KOPT-K1 (cell line): Measurements from ENCODE around the gene KRT37.

Source experiments
- H3K27ac ChIP-seq: fragments of 200-600 bp; sonication (generic); 2 replicates; pipeline ENCODE4 v1.5.1; 2016; ENCODE audit warnings: antibody characterized with exemption, mild to moderate bottlenecking, low read depth, low read length; ENCODE audit not compliant: poor library complexity, severe bottlenecking
- H3K36me3 ChIP-seq: fragments of 200-600 bp; sonication (generic); 2 replicates; pipeline ENCODE4 v1.5.1; 2017; ENCODE audit warnings: antibody characterized with exemption, mild to moderate bottlenecking, low read length, moderate library complexity; ENCODE audit not compliant: insufficient read depth
- H3K9me3 ChIP-seq: fragments of 200-600 bp; sonication (generic); 2 replicates; pipeline ENCODE4 v1.5.1; 2017; ENCODE audit warnings: antibody characterized with exemption, low read length, mild to moderate bottlenecking; ENCODE audit not compliant: insufficient read depth, poor library complexity, severe bottlenecking

Gene KRT37

GRCh38 chr17:41421116-41421515 is 3.3 kb downstream of the KRT37 start:
- no peaks in the 10 kb centered on the region for H3K36me3 ChIP-seq
- H3K9me3 ChIP-seq, result no peaks in the 10 kb centered on the region
- no peak overlapping the region for H3K27ac ChIP-seq

- Histone ChIP-seq H3K9me3 (no peaks in the 10 kb centered on the region), H3K36me3 (no peaks in the 10 kb centered on the region), H3K27ac (no peak overlapping the region)
Observed at GRCh38 chr17:41420134-41420533, 4.3 kb downstream of the KRT37 start.

GRCh38 chr17:41419716-41420115 is 4.7 kb downstream of the KRT37 start:
- Histone ChIP-seq H3K36me3 (no peaks in the 10 kb centered on the region), H3K27ac (no peak overlapping the region), H3K9me3 (no peaks in the 10 kb centered on the region)

GRCh38 chr17:41418116-41418860 is 6.1 kb downstream of the KRT37 start:
- no peak overlapping the region for H3K27ac ChIP-seq
- no peaks in the 10 kb centered on the region for H3K9me3 ChIP-seq
- H3K36me3 ChIP-seq, result no peaks in the 10 kb centered on the region

GRCh38 chr17:41417576-41418015 is 6.8 kb downstream of the KRT37 start:
- Histone ChIP-seq H3K27ac (no peak overlapping the region), H3K36me3 (no peaks in the 10 kb centered on the region), H3K9me3 (no peaks in the 10 kb centered on the region)

- H3K9me3 ChIP-seq, result no peaks in the 10 kb centered on the region
- no peaks in the 10 kb centered on the region for H3K36me3 ChIP-seq
- no peak overlapping the region for H3K27ac ChIP-seq
Observed at GRCh38 chr17:41417127-41417526, 7.3 kb downstream of the KRT37 start.

- Histone ChIP-seq H3K36me3 (no peaks in the 10 kb centered on the region), H3K9me3 (no peaks in the 10 kb centered on the region), H3K27ac (no peak overlapping the region)
Observed at GRCh38 chr17:41416479-41416878, 7.9 kb downstream of the KRT37 start.

GRCh38 chr17:41415833-41416335 is 8.5 kb downstream of the KRT37 start:
- no peaks in the 10 kb centered on the region for H3K9me3 ChIP-seq
- no peak overlapping the region for H3K27ac ChIP-seq
- no peaks in the 10 kb centered on the region for H3K36me3 ChIP-seq

- Histone ChIP-seq H3K27ac (no peak overlapping the region), H3K9me3 (no peaks in the 10 kb centered on the region)
Observed at GRCh38 chr17:41415411-41415810, 9.0 kb downstream of the KRT37 start.

GRCh38 chr17:41413982-41414381 is 10.4 kb downstream of the KRT37 start:
- no peak overlapping the region for H3K27ac ChIP-seq
- no peaks in the 10 kb centered on the region for H3K9me3 ChIP-seq
- no peaks in the 10 kb centered on the region for H3K36me3 ChIP-seq

More at GRCh38 chr17:41415411-41415810, 9.0 kb downstream of the KRT37 start:
- H3K36me3 ChIP-seq, result no peaks in the 10 kb centered on the region

GRCh38 chr17:41413353-41413957 is 10.9 kb downstream of the KRT37 start:
- no peak overlapping the region for H3K27ac ChIP-seq
- no peaks in the 10 kb centered on the region for H3K36me3 ChIP-seq
- H3K9me3 ChIP-seq, result no peaks in the 10 kb centered on the region

- no peaks in the 10 kb centered on the region for H3K9me3 ChIP-seq
- H3K36me3 ChIP-seq, result no peaks in the 10 kb centered on the region
- no peak overlapping the region for H3K27ac ChIP-seq
Observed at GRCh38 chr17:41411072-41411840, 13.1 kb downstream of the KRT37 start.

GRCh38 chr17:41407226-41407625 is 17.2 kb downstream of the KRT37 start:
- Histone ChIP-seq H3K27ac (no peak overlapping the region), H3K9me3 (no peaks in the 10 kb centered on the region), H3K36me3 (no peaks in the 10 kb centered on the region)

GRCh38 chr17:41406205-41406604 is 18.2 kb downstream of the KRT37 start:
- no peaks in the 10 kb centered on the region for H3K9me3 ChIP-seq
- no peaks in the 10 kb centered on the region for H3K36me3 ChIP-seq
- no peak overlapping the region for H3K27ac ChIP-seq

GRCh38 chr17:41404024-41404671 is 20.2 kb downstream of the KRT37 start:
- Histone ChIP-seq H3K27ac (no peak overlapping the region), H3K36me3 (no peaks in the 10 kb centered on the region), H3K9me3 (no peaks in the 10 kb centered on the region)
